Measurements from ENCODE around the gene MMD.

GRCh38 chr17:55430541-55431288, 9.1 kb upstream of the MMD start:
- TF ChIP-seq CTCF (IDR thresholded peaks at IDR 0.05; ENCODE audit: poor library complexity, severe bottlenecking) (no peak), TAF1 (IDR thresholded peaks at IDR 0.05; ENCODE audit: low read depth) (no peak)
